ENCODE data around the gene UGP2. TPM values are rescaled to one million over a fixed set of nuclear protein-coding genes. Genes with fewer than 3 reads are reported as not detected.
"Not testable (repeated sequence)": the region's sequence is repeated elsewhere in the genome, so short reads cannot be mapped to it uniquely, and the experiment has no call there.

UGP2 gene
- total RNA-seq, 1 donor from 2014 or later: 66.3 TPM

DNA sequence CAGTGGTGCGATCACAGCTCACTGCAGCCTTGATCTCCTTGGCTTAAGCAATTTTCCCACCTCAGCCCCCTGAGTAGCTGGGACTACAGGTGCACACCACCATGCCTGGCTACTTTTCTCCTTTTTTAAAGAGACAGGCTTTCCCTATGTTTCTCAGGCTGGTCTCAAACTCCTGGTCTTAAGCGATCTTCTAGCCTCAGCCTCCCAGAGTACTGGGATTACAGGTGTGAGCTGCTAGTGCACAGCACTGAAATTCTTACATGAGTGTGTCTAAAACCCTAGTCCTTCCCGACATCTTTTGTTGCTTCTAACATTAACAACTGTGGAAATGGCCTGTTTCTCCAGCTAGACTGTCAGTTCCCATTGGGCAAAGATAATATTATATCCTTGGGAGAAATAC lies 2.9 kb downstream of the UGP2 start:
- Mint-ChIP-seq H3K4me3 (peak overlapping the region; percentile 80), H3K36me3 (ENCODE audit: low read depth) (peaks cover 37% of the 10 kb centered on the region), H3K4me1 (peaks cover 58% of the 10 kb centered on the region), H3K9me3 (peaks cover 5% of the 10 kb centered on the region), H3K27ac (no peak overlapping the region), H3K27me3 (no peaks in the 10 kb centered on the region)
- no peak for DNase-seq
- intact Hi-C loops (cut with micrococcal nuclease): loop anchor here (5.0 kb wide), 3 partner anchors 298 to 483 kb away; partner anchors contain the start of gene PELI1

DNA sequence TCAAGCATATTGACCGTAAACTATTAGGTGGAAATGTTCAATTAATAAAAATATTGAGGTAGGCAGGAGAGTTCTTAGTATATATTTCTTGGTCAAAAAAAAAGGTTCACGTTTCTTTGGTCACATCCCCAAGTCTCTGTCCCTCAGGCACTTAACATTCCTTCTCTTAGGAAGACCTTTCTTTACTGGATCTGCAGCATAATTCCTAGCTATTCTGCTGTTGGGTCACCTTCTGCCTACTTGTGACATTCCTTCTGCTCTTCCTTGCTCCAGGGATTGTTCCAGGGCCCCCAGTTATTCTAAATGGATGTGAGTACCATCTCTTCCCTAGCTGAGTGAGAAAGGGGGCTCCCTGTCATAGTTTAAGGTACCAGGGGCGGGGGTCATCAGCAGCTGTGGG lies 4.2 kb downstream of the UGP2 start:
- DNase-seq: no peak
- Mint-ChIP-seq H3K4me3 (no peak overlapping the region), H3K27ac (no peak overlapping the region), H3K27me3 (no peaks in the 10 kb centered on the region), H3K4me1 (peaks cover 57% of the 10 kb centered on the region), H3K9me3 (peaks cover 5% of the 10 kb centered on the region), H3K36me3 (ENCODE audit: low read depth) (peaks cover 35% of the 10 kb centered on the region)
- intact Hi-C loops (cut with micrococcal nuclease): no loop called here

GRCh38 chr2:63846487-63846886 lies 4.8 kb downstream of the UGP2 start:
- Mint-ChIP-seq H3K27ac (no peak overlapping the region), H3K4me1 (peaks cover 60% of the 10 kb centered on the region), H3K36me3 (ENCODE audit: low read depth) (peaks cover 38% of the 10 kb centered on the region), H3K4me3 (no peak overlapping the region), H3K9me3 (peaks cover 5% of the 10 kb centered on the region), H3K27me3 (no peaks in the 10 kb centered on the region)
- DNase-seq: no peak
- intact Hi-C loops (cut with micrococcal nuclease): no loop called here

GRCh38 chr2:63847571-63847970 lies 5.9 kb downstream of the UGP2 start:
- H3K27ac Mint-ChIP-seq; intact Hi-C loops (cut with micrococcal nuclease); DNase-seq; H3K9me3 Mint-ChIP-seq; H3K27me3 Mint-ChIP-seq; H3K4me3 Mint-ChIP-seq: not testable (repeated sequence)
- Mint-ChIP-seq H3K36me3 (ENCODE audit: low read depth) (peaks cover 44% of the 10 kb centered on the region), H3K4me1 (peaks cover 59% of the 10 kb centered on the region)

GRCh38 chr2:63849381-63850203 lies 7.9 kb downstream of the UGP2 start:
- intact Hi-C loops (cut with micrococcal nuclease): no loop called here
- Mint-ChIP-seq H3K4me3 (no peak overlapping the region), H3K9me3 (peaks cover 5% of the 10 kb centered on the region), H3K36me3 (ENCODE audit: low read depth) (peaks cover 40% of the 10 kb centered on the region), H3K27me3 (no peaks in the 10 kb centered on the region), H3K27ac (peak overlapping the region; percentile 34), H3K4me1 (peaks cover 60% of the 10 kb centered on the region)
- DNase-seq: no peak

DNA sequence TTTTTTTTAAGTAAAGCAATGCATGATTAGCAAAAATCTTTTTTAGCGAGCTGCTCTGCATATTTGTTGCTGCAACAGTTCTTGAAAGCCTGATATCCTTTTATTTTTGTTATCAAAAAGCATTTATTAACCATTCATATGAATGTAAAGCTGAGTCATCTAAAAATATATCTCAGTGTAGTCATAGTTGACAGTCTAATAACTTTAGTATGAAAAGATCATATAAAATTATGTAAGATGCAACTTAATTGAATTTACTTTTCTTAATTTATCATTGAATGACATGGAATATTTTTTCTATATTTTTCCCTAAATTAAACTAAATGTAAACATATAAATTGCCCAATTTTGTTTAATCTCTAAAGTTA lies 8.5 kb downstream of the UGP2 start:
- no peak for DNase-seq
- intact Hi-C loops (cut with micrococcal nuclease): no loop called here
- H3K4me1 Mint-ChIP-seq: peaks cover 58% of the 10 kb centered on the region
- no peaks in the 10 kb centered on the region for H3K27me3 Mint-ChIP-seq
- peaks cover 37% of the 10 kb centered on the region for H3K36me3 Mint-ChIP-seq (ENCODE audit: low read depth)
- H3K9me3 Mint-ChIP-seq: peaks cover 5% of the 10 kb centered on the region
- H3K27ac Mint-ChIP-seq: no peak overlapping the region
- no peak overlapping the region for H3K4me3 Mint-ChIP-seq

GRCh38 chr2:63850649-63851048 lies 9.0 kb downstream of the UGP2 start:
- peaks cover 56% of the 10 kb centered on the region for H3K4me1 Mint-ChIP-seq
- intact Hi-C loops (cut with micrococcal nuclease): no loop called here
- H3K27me3 Mint-ChIP-seq: no peaks in the 10 kb centered on the region
- DNase-seq: no peak
- peaks cover 5% of the 10 kb centered on the region for H3K9me3 Mint-ChIP-seq
- no peak overlapping the region for H3K4me3 Mint-ChIP-seq
- H3K36me3 Mint-ChIP-seq (ENCODE audit: low read depth): peaks cover 35% of the 10 kb centered on the region
- no peak overlapping the region for H3K27ac Mint-ChIP-seq

GRCh38 chr2:63851691-63852311 lies 10.1 kb downstream of the UGP2 start:
- H3K4me1 Mint-ChIP-seq: peaks cover 60% of the 10 kb centered on the region
- DNase-seq: no peak
- intact Hi-C loops (cut with micrococcal nuclease): no loop called here
- H3K36me3 Mint-ChIP-seq (ENCODE audit: low read depth): peaks cover 30% of the 10 kb centered on the region
- peaks cover 5% of the 10 kb centered on the region for H3K9me3 Mint-ChIP-seq
- no peaks in the 10 kb centered on the region for H3K27me3 Mint-ChIP-seq
- peak overlapping the region; percentile 19 for H3K27ac Mint-ChIP-seq
- H3K4me3 Mint-ChIP-seq: no peak overlapping the region

GRCh38 chr2:63853527-63854310 lies 12.0 kb downstream of the UGP2 start:
- H3K4me3 Mint-ChIP-seq: peak overlapping the region; percentile 4
- H3K27me3 Mint-ChIP-seq: no peaks in the 10 kb centered on the region
- H3K4me1 Mint-ChIP-seq: peaks cover 63% of the 10 kb centered on the region
- H3K27ac Mint-ChIP-seq: peak overlapping the region; percentile 90
- intact Hi-C loops (cut with micrococcal nuclease): no loop called here
- peaks cover 28% of the 10 kb centered on the region for H3K36me3 Mint-ChIP-seq (ENCODE audit: low read depth)
- DNase-seq: no peak
- no peaks in the 10 kb centered on the region for H3K9me3 Mint-ChIP-seq

DNA sequence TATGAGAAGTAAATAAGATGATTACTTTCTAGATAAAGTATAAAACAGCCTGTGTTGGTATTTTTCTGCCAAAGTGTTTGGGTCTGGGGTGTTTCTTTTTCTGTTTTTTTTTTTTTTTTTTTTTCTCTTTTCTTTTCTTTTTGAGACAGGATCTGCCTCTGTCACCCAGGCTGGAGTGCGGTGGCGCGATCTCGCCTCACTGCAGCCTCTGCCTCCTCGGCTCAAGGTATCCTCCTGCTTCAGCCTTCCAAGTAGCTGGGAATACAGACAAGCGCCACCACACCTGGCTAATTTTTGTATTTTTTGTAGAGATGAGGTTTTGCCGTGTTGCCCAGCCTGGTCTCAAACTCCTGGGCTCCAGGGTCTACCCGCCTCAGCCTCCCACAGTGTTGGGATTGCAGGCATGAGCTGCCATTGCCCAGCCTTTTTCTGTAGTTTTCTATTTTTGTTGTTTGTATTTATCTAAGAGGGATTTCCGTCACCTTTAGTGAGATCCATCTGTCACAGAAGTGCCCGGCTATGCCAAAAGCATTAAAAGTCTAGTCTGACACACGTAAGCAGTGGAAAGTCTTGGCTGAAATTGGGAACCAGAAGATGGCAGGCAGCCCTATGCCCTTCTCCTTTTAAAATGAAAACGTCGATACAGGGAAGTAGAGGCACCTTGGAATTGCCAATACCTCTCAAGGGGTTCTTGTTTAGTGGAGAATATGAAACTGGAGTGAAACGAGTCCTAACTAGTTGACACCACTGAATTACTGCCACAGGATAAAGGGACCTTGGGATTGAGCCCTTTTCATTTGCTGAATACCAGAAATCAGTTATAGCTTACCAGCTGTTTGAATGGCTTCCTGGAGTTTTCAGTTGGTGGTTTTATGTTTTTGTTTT lies 14.0 kb downstream of the UGP2 start:
- Mint-ChIP-seq H3K27ac (peak overlapping the region; percentile 92), H3K9me3 (no peaks in the 10 kb centered on the region), H3K4me3 (peak overlapping the region; percentile 75), H3K27me3 (no peaks in the 10 kb centered on the region), H3K4me1 (peaks cover 57% of the 10 kb centered on the region), H3K36me3 (ENCODE audit: low read depth) (peaks cover 35% of the 10 kb centered on the region)
- intact Hi-C loops (cut with micrococcal nuclease): loop anchor here (1.0 to 5.0 kb wide), 2 partner anchors 14 to 268 kb away; partner anchors contain the start of genes MDH1, UGP2 and WDPCP
- DNase-seq: peak; percentile 73

DNA sequence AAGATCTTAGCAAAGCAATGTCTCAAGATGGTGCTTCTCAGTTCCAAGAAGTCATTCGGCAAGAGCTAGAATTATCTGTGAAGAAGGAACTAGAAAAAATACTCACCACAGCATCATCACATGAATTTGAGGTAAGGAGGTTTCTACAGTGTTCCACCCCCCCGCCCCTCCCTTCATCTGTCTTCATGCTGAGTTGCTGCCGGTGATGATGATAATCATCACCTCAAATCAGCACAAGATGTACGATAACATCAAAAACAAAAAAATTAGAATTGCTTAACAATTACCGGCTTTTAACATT lies 14.6 kb downstream of the UGP2 start:
- H3K36me3 Mint-ChIP-seq (ENCODE audit: low read depth): peaks cover 35% of the 10 kb centered on the region
- DNase-seq: peak; percentile 82
- H3K9me3 Mint-ChIP-seq: no peaks in the 10 kb centered on the region
- H3K4me3 Mint-ChIP-seq: peak overlapping the region; percentile 75
- H3K27ac Mint-ChIP-seq: peak overlapping the region; percentile 92
- H3K4me1 Mint-ChIP-seq: peaks cover 56% of the 10 kb centered on the region
- H3K27me3 Mint-ChIP-seq: no peaks in the 10 kb centered on the region
- intact Hi-C loops (cut with micrococcal nuclease): loop anchor here (1.0 to 5.0 kb wide), 2 partner anchors 15 to 269 kb away; partner anchors contain the start of genes MDH1, UGP2 and WDPCP

- Mint-ChIP-seq H3K27me3 (no peaks in the 10 kb centered on the region), H3K27ac (no peak overlapping the region), H3K9me3 (no peaks in the 10 kb centered on the region), H3K36me3 (ENCODE audit: low read depth) (peaks cover 40% of the 10 kb centered on the region), H3K4me3 (no peak overlapping the region), H3K4me1 (peaks cover 53% of the 10 kb centered on the region)
- intact Hi-C loops (cut with micrococcal nuclease): loop anchor here (5.0 kb wide), 1 partner anchor 271 kb away; the partner anchor contains the start of genes MDH1 and WDPCP
- DNase-seq: no peak
These were observed 16.6 kb downstream of the UGP2 start for GRCh38 chr2:63858291-63858690.

- Mint-ChIP-seq H3K27me3 (no peaks in the 10 kb centered on the region), H3K4me1 (peaks cover 46% of the 10 kb centered on the region), H3K36me3 (ENCODE audit: low read depth) (peaks cover 55% of the 10 kb centered on the region), H3K4me3 (no peak overlapping the region), H3K27ac (no peak overlapping the region), H3K9me3 (no peaks in the 10 kb centered on the region)
- peak; percentile 85 for DNase-seq
- intact Hi-C loops (cut with micrococcal nuclease): loop anchor here (1.0 kb wide), 1 partner anchor 169 kb away; no protein-coding TSS in a partner anchor
These were observed 19.6 kb downstream of the UGP2 start for GRCh38 chr2:63861220-63861822.
